Right kidney (tissue), 1 donor: ENCODE measurements around the gene ST7.
"Not testable (repeated sequence)": the region's sequence is repeated elsewhere in the genome, so short reads cannot be mapped to it uniquely, and the experiment has no call there.

Experiments
- DNase-seq: peaks from one replicate; pipeline ENCODE4 v3.0.0-alpha.2; 2016

Gene ST7

GRCh38 chr7:116975024-116975423 is 21.7 kb downstream of the ST7 start:
- not testable (repeated sequence) for DNase-seq

- DNase-seq: no peak
These were observed 23.9 kb downstream of the ST7 start for GRCh38 chr7:116977172-116977571.

- no peak for DNase-seq
These were observed 24.7 kb downstream of the ST7 start for GRCh38 chr7:116978006-116978405.

- no peak for DNase-seq
These were observed 26.1 kb downstream of the ST7 start for GRCh38 chr7:116979430-116979829.

GRCh38 chr7:116980354-116980753 is 27.1 kb downstream of the ST7 start:
- DNase-seq: no peak

- DNase-seq: no peak
These were observed 28.6 kb downstream of the ST7 start for GRCh38 chr7:116981939-116982338.

DNA sequence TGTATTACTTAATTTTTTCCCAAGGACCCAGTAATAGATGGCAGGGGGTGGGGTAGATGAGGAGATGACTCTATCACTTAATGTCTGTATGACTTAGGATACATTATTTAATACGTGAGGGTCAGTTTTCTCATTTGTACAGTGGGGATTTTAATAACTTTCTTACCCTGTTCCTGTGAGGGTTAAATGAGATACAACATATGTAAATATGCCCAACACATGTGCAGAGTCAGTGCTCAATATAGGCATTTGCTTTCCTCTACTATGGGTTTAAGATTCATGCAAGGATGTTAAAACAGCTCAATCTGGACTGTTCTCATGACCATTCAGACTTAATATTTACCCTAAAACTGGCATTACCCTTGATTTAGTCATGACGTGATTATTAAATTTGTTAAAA is 31.2 kb downstream of the ST7 start:
- DNase-seq: no peak

- no peak for DNase-seq
These were observed 31.6 kb downstream of the ST7 start for GRCh38 chr7:116984917-116985316.

DNA sequence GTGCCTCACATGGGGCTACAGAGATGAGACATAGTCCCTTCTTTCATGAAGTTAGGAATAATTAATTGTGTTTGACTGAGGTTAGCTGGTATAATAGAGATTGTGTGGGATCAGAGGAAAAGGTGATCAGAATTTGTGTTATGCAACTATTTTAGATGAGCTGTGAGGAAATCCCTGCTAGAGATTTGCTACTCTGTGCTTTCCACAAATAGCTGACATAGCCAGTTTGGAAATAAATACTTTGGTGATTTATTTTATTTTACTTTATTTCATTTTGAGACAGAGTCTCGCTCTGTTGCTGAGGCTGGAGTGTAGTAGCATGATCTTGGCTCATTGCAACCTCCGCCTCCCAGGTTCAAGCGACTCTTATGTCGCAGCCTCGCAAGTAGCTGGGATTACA is 32.3 kb downstream of the ST7 start:
- no peak for DNase-seq

DNA sequence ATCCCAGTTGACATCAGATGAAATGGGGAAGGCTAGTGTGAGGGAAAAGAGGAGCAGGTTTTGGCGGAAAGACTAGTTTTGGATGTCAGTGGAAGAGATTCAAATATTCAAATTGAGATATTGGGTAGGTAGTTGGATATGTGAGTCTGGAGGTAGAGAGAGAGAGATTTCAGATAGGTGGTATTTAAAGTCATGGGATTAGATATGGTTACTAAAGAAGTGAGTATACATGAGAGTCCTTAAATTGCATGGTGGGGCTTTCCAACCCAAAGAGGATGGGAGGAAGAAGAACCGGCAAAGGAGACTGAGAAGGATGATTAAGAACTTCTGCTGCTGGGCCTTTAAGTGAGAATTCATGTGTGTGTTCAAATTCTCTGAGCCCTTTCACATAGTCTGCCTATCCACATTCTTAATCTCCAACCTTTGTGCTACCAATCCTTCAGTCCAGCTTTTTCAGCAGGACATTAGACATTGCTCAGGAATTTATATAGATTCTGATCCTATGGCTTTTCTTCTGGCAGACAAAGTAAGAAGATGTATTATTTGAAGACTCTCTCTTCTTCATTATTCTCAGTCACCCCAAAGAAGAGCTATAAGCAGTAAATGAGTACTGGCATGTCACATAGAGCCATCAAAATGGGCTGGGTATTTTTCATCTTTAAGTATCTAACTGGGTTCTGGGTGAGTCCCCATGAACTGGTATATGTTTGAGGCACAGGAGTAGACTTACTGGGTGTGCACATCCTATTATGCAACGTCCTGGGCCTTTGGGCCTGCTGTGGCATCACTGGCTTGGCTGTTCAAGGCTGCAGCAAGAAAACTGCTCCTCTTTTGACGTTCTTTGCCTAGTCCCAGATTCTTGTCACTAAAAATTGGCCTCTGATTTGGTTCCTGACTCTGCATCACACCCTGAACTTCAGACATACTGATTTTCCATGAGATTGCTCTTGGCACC is 33.6 kb downstream of the ST7 start:
- no peak for DNase-seq

- no peak for DNase-seq
These were observed 35.2 kb downstream of the ST7 start for GRCh38 chr7:116988363-116988989.

DNA sequence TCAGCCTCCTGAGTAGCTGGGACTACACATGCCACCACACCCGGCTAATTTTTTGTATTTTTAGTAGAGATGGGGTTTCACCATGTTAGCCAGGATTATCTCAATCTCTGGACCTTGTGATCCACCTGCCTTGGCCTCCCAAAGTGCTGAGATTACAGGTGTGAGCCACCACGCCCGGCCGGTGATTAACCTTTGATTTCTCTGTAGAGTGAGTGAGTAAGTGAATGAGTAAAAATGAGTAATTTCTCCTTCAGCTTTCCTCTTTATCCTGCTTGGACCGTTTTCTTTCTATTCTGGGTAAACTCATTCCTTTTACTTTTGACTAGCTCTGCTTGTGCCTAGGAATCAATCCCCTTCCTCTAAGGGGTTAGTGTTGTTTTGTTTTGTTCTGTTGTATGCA is 36.8 kb downstream of the ST7 start:
- DNase-seq: no peak

DNA sequence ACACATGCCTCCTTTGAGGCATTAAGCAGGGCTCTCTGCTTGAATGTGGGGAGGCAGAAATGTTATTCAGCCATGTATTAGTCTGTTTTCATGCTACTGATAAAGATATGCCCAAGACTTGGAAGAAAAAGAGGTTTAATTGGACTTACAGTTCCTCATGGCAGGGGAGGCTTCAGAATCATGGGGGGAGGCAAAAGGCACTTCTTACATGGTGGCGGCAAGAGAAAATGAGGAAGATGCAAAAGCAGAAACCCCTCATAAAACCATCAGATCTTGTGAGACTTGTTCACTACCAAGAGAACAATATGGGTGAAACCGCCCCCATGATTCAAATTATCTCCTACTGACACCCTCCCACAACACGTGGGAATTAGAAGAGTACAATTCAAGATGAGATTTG is 37.9 kb downstream of the ST7 start:
- DNase-seq: no peak

- no peak for DNase-seq
These were observed 41.3 kb downstream of the ST7 start for GRCh38 chr7:116994611-116995010.

GRCh38 chr7:116997972-116998371 is 44.7 kb downstream of the ST7 start:
- DNase-seq: no peak

DNA sequence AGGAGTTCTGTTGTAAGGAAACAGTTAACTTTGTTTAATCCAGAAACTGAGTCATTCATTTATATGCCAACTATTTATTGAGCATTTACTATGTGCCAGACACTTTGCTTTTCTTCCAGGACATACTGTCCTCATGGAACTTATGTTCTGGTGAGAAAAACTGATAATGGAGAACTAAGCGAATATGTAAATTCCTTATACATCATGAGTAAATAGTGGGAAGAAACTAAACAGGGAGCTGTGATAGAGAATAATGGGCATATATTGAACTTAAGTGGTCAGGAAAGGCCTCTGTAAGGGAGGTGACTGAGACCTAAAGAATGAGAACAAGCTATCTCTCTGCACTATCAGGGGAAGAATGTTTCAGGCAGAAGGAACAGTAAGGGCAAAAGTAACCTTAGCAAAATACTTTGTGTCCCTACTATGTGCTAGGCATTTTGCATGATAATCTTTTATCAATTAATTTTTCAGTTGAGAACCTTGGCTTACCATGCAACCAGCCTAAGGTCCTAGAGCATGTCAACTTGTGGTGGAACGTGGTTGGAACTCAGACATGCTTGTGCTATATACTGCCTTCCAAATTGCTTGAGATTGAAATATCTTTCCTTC is 45.4 kb downstream of the ST7 start:
- DNase-seq: no peak

DNA sequence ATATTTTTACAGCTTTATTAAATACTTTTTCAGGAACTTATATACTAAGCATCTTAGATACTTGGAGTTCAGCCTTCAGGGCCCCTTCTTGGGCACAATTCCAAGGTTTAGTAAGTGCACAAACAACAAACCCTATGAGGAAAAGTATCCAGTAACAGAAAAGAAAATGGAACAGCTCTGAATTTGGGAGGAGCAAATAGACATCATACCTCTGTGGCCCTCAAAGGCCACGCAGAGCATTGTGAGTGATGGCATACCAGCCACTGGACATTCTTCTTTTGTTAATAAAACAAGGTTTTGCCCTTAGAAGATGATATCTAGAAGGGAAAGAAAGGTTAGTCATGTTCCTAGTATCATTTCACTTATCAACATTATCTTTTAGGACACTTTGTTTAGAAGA is 46.0 kb downstream of the ST7 start:
- no peak for DNase-seq

DNA sequence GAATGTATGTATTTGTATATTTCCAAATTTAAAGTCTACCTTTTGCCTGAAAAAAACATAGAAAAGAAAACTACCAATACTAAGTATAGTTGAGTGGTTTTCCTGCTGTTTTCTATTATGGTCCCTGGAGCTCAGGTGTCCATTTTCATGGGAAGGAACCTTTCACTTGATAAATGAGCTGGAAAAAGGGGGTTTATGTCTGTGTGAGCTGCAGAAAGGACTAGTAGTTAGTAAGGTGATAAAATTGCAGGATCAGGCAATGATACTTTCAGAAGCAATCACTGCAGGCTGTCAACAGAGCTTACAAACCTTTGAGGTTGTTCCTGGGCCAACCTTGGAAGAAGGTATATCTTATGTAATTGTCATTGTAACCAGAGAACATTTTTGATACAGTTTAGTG is 48.0 kb downstream of the ST7 start:
- DNase-seq: no peak

DNA sequence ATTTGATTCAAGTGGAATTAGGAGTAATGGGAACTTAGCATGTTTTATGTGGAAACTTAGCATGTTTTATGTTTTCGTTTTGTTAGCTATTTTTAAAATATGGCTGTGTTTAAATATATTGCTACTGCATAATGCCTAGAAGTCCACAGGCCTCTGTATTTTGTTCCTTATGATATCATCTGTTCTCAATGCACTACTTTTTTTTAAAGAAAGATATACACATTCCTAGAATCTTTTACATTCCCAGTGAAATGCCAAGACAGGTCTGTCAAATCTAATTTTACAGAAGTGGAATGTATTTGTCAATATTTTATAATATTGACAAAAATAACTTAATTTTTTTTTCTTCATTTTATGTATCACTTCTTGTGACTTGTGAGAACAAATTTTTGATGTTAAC is 51.6 kb downstream of the ST7 start:
- DNase-seq: no peak

DNA sequence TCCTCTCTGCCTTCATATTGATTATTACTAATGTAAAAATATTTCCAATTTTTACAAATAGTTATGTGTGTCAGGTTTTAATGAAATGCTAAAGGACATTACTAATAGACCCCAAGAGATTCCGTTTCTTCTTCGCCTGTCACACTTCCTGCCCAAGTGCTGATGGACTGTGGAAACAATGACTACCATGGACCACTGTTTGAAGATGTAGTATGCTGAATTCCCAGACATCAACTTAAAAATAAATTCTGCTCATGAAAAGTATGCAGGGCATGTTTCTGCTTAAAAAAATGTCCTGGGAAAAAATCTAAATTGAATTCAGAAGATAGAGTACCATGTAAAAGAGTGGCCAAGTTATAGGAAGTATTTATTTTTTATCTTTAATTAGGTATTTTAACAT is 52.1 kb downstream of the ST7 start:
- no peak for DNase-seq

GRCh38 chr7:117006907-117007684 is 53.8 kb downstream of the ST7 start:
- no peak for DNase-seq

GRCh38 chr7:117008118-117008885 is 55.0 kb downstream of the ST7 start:
- no peak for DNase-seq
